Measurements from ENCODE around the gene NASP.

Gene NASP

DNA sequence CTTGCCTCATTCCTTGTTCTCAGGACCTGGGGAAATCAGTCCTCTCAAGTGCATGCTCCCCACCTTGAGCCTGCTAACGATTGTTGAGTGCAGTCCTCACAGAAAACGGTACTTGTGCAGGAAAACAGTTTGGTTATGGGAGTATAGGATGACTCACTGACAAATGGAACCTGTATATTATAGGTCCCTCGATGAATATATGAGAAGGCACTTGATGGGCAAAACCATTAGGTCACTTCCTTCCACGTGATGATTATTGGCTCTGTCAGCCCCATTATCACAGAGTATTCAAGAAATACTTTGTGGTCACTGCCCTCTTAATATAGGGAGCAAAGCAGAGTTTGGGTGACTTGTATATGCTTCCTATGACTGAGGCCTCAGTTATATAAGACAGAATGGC is 33.8 kb downstream of the NASP start:
- Histone ChIP-seq H3K4me1 (ENCODE audit: low read depth, poor library complexity, severe bottlenecking) (no peaks in the 10 kb centered on the region), H2AFZ (ENCODE audit: low read depth) (no peak overlapping the region), H4K20me1 (ENCODE audit: insufficient read depth) (no peaks in the 10 kb centered on the region), H3K4me2 (no peak overlapping the region), H3K4me3 (IDR thresholded peaks at IDR 0.05; ENCODE audit: insufficient read depth, low read depth, low read length) (no peak overlapping the region), H3K36me3 (ENCODE audit: insufficient read depth) (peaks cover 20% of the 10 kb centered on the region; the same call in 1 of the 2 replicates), H3K27ac (no peak overlapping the region), H3K9ac (no peak overlapping the region), H3K79me2 (ENCODE audit: insufficient read depth, low read depth) (no peaks in the 10 kb centered on the region; the same call in 1 of the 2 replicates), H3K27me3 (ENCODE audit: insufficient read depth, low read depth) (no peaks in the 10 kb centered on the region)
- TF ChIP-seq, protein P1, sequence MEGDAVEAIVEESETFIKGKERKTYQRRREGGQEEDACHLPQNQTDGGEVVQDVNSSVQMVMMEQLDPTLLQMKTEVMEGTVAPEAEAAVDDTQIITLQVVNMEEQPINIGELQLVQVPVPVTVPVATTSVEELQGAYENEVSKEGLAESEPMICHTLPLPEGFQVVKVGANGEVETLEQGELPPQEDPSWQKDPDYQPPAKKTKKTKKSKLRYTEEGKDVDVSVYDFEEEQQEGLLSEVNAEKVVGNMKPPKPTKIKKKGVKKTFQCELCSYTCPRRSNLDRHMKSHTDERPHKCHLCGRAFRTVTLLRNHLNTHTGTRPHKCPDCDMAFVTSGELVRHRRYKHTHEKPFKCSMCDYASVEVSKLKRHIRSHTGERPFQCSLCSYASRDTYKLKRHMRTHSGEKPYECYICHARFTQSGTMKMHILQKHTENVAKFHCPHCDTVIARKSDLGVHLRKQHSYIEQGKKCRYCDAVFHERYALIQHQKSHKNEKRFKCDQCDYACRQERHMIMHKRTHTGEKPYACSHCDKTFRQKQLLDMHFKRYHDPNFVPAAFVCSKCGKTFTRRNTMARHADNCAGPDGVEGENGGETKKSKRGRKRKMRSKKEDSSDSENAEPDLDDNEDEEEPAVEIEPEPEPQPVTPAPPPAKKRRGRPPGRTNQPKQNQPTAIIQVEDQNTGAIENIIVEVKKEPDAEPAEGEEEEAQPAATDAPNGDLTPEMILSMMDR (conservative IDR thresholded peaks at IDR 0.05; ENCODE audit: low read depth, low read length), result no peak

DNA sequence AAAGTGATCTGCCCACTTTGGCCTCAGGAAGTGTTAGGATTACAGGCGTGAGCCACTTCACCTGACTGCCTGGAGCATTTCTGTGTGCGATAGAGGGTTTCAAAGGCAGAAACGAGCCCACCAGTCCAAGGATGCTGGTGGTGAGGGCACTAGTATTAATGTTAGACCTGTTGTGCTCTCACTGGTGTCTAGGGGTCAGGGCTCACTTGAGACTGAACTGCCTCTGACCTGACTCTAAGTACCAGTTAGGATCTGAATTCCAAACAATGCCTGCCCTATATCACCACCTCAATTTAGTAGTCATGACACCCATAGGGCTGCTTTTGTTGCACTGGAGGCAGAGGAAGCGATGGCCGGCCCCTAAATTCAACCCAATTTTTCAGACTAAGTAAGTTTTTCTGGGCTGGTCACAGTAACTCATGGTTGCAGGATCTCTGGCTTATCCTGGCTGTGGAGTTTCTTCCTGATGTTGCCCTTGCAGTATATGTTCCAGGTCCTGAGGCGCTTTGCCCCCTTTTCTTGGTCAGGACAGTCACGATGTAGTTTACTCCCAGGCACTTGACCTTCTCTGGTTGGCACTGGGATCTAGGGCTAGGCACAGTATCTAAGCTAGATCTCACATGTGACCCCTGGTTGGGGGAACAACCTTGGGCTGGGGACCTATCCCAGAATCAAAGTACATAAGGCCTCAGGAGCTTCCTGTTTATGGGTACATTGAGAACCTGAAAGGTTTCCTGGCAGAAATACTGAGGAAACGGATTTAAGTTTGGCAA is 35.5 kb downstream of the NASP start:
- no peak overlapping the region for H2AFZ ChIP-seq (ENCODE audit: low read depth)
- H3K9ac ChIP-seq, result no peak overlapping the region
- H3K36me3 ChIP-seq (ENCODE audit: insufficient read depth), result peaks cover 13% of the 10 kb centered on the region; the same call in 1 of the 2 replicates
- no peaks in the 10 kb centered on the region for H3K4me1 ChIP-seq (ENCODE audit: low read depth, poor library complexity, severe bottlenecking)
- no peaks in the 10 kb centered on the region for H4K20me1 ChIP-seq (ENCODE audit: insufficient read depth)
- no peak overlapping the region for H3K27ac ChIP-seq
- no peak overlapping the region for H3K4me3 ChIP-seq (IDR thresholded peaks at IDR 0.05; ENCODE audit: insufficient read depth, low read depth, low read length)
- no peaks in the 10 kb centered on the region for H3K27me3 ChIP-seq (ENCODE audit: insufficient read depth, low read depth)
- no peaks in the 10 kb centered on the region for H3K79me2 ChIP-seq (ENCODE audit: insufficient read depth, low read depth)
- no peak overlapping the region for H3K4me2 ChIP-seq
- TF ChIP-seq, protein P1 (conservative IDR thresholded peaks at IDR 0.05; ENCODE audit: low read depth, low read length), result no peak

DNA sequence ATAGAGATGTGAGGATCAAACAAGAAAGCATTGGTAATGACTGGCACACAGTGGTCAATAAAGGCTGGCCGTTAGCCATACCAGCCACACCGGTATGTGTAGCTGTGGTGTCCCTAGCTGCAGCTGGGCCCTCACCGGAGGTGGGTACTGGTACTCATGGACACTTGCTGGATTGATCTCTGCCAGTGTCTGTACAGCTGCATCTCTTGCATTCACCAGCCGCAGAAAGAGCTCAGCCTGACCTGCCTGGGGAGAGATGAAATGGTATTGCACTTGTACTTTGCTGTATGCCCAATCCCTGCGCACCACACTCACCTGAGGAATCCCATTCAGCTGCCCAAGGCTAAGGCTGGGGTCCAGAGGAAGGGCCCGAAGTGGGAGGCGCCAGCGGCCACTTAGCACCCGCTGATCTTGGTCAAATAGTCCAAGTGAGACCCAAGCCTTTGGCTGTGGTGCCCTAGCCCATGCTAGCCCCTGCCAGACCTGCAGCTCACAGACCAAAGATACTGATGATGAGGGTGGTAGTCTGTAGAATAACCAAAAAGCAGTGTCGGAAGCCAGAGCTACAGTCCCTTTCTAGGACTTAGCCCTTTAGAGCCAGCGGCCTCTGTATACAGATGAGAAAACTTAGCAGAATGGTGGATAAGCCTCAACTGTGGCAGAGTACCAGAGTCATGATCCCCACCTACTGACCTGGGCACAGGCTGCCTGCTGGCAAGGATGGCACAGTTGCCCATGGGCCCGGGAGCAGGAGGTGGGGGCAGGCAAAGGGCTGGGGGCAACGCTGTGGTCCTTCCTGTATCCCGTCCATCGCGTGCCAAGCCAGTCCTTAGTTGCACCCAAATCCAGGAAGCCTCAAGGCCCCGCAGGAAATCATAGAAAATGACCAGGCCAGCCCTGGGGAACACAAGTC is 37.0 kb downstream of the NASP start:
- H3K36me3 ChIP-seq (ENCODE audit: insufficient read depth), result peaks cover 4% of the 10 kb centered on the region; the same call in 1 of the 2 replicates

DNA sequence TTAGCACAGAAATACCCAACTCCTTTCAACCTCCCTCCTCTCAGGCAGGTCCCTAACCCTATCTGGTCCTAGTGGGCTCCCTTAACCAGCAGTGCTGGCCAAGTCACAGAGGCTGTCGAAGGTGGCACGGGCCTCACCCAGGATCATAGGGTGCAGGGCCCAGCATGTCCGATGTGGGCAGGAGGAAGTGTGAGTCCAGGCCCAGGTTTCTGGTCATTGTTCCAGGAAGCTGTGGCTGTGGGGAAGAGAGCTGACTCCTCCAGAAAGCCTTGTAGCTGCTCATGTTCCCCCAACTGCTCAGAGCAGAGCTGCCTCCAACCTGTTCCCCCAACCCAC is 37.6 kb downstream of the NASP start:
- no peaks in the 10 kb centered on the region; the same call in 1 of the 2 replicates for H3K36me3 ChIP-seq (ENCODE audit: insufficient read depth)

More for the DNA sequence above, 37.0 kb downstream of the NASP start:
- Histone ChIP-seq H3K79me2 (ENCODE audit: insufficient read depth, low read depth) (no peaks in the 10 kb centered on the region), H3K27me3 (ENCODE audit: insufficient read depth, low read depth) (no peaks in the 10 kb centered on the region), H3K4me1 (ENCODE audit: low read depth, poor library complexity, severe bottlenecking) (no peaks in the 10 kb centered on the region), H4K20me1 (ENCODE audit: insufficient read depth) (no peaks in the 10 kb centered on the region), H2AFZ (ENCODE audit: low read depth) (no peak overlapping the region), H3K4me3 (IDR thresholded peaks at IDR 0.05; ENCODE audit: insufficient read depth, low read depth, low read length) (no peak overlapping the region), H3K27ac (no peak overlapping the region; the same call in 1 of the 2 replicates), H3K9ac (no peak overlapping the region), H3K4me2 (no peak overlapping the region)
- TF ChIP-seq, protein P1 (conservative IDR thresholded peaks at IDR 0.05; ENCODE audit: low read depth, low read length), result no peak

More for the DNA sequence above, 37.6 kb downstream of the NASP start:
- H3K4me3 ChIP-seq (IDR thresholded peaks at IDR 0.05; ENCODE audit: insufficient read depth, low read depth, low read length), result no peak overlapping the region
- no peak overlapping the region for H3K9ac ChIP-seq
- no peaks in the 10 kb centered on the region for H3K4me1 ChIP-seq (ENCODE audit: low read depth, poor library complexity, severe bottlenecking)
- H3K27ac ChIP-seq, result no peak overlapping the region; the same call in 1 of the 2 replicates
- H2AFZ ChIP-seq (ENCODE audit: low read depth), result no peak overlapping the region
- H3K4me2 ChIP-seq, result no peak overlapping the region
- H4K20me1 ChIP-seq (ENCODE audit: insufficient read depth), result no peaks in the 10 kb centered on the region
- H3K79me2 ChIP-seq (ENCODE audit: insufficient read depth, low read depth), result no peaks in the 10 kb centered on the region
- no peaks in the 10 kb centered on the region for H3K27me3 ChIP-seq (ENCODE audit: insufficient read depth, low read depth)
- TF ChIP-seq, protein P1 (conservative IDR thresholded peaks at IDR 0.05; ENCODE audit: low read depth, low read length), result no peak
